COLO668 (cell line): ENCODE data around the gene UBXN11.
A peak's percentile ranks its signal among the peaks of the same experiment; 100 is the strongest.

Experiments
- DNase-seq: peaks from one replicate; lab custom pipeline; 2025; ENCODE audit not compliant: unreplicated experiment; lab: John Stamatoyannopoulos, UW

The UBXN11 gene, protein sequence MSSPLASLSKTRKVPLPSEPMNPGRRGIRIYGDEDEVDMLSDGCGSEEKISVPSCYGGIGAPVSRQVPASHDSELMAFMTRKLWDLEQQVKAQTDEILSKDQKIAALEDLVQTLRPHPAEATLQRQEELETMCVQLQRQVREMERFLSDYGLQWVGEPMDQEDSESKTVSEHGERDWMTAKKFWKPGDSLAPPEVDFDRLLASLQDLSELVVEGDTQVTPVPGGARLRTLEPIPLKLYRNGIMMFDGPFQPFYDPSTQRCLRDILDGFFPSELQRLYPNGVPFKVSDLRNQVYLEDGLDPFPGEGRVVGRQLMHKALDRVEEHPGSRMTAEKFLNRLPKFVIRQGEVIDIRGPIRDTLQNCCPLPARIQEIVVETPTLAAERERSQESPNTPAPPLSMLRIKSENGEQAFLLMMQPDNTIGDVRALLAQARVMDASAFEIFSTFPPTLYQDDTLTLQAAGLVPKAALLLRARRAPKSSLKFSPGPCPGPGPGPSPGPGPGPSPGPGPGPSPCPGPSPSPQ

DNA sequence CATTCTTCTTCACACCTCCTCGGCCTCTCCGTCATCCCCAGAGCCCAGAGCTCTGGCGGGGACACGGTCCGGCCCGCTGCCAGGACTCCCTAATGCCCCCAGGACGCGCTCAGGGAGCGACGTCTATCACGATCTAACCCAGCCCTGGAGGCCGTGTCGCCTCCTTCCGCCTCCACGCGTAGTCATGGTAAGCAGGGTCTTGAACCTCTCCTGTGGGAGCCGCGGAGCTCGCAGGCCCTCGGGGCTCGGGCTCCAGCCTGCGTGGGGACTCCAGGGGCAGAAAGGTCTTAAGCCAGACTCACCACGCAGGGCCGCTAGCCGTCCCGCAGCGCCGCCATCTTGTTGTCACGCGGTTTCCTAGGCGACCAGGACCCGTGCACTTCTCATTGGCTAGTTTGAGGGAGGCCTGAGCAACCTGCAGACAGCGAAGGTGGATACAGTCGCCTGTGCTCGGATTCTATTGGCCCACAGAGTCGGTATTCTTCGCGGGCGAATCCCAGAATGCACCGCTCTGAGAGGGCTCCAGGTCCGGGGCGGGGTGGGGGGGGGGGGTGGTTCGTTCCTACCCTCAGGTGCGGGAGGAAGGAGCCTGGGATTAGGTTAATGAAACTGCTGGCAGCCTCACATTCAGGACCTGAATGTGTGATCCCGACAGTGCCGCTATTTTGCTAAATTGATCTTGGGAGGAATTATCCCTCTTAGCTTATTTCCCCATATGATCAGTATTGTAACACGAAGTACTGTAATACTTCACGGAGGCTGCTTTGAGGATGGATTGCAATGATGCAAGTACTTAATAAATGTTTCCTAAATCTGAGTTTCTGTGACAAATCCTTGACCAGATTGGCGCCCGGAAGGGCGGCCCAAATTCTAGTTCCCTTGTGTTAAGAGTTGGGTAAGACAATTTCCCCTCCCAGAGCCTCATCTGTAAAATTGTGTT, at the start of gene UBXN11:
Gene UBXN11, minus strand, starts transcription at position 347 of the 940 bp plus-strand sequence. CDS start 3,753 bp downstream, outside the sequence.
- peak; percentile 99 for DNase-seq

DNA sequence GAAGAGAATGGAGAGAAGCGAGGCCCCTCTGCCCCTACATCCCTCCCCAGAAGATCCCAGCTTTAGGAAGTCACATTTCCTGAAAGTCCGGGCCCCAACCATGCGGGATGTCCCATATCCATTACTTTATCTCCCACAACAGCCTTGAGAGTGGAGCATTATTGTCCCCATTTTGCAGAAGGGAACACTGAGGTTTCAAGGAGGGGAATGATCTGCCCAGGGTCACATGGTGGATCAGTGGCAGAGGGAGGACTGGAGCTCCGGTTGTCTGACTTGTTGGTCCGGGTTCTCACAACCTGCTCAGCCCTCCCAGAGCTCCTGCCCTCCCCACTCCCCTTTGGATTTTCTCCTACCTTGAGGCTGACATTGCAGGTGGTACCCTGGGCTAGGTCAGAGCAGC, 49.7 kb upstream of the UBXN11 start:
- no peak for DNase-seq

DNA sequence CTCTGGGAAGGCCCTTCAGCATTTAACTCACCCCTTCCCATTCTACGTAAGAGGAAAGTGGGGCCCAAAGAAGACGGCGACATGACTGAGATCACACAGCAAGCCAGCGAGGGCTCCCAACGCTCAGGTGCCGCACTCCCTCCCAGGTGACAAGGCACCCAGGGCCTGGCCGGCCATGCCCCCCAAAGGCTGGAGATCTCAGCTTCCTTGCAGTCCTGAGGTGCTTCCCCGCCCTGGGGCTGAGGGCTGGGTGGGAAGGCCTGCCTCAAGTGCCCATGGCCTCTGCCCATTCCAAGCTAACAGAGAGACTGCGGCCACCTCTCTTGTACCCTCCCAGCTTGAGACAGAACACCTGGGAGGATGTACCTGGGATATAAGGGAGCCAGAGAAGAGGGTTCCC, 48.5 kb upstream of the UBXN11 start:
- DNase-seq, result no peak

DNA sequence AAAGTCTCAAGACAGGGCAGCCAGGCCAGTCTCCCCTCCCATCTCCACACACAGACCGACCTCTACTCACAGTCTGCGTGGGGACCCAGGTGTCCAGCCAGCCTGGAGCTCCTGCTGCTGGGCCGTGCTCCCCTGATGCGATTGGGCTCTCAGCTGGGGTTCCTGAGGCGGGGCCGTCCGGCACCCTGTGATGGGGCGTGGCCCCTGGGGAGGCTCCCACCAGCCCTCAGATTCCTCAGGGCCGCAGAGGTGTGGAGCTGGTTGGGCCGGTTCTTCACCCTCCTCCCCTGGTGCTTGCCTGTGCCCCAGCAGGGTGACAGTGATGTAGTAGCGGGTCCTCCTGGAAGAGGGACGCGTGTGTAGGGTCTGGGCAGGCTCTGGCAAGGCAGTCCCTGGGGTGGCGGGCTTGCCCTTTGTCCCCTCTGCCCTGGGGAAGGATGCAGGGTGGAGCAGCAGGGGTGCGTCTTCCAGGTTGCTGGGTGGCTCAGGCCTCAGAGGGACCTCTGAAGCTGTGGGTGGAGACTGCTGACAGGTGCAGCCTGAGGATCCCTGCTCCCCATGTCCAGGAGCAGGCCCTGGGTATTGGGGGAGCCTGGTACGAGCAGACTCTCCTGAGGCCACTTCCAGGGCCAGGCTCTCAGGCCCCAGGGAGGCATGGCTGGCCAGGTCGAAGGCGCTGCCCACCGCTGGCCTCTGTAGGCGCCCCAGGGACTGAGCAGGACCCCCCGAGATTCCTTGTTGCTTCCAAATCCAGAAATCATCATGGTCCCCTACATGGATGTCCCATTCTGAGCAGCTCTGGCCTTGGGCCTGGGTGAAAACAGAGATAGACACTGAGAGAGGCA, 47.8 kb upstream of the UBXN11 start, which contains the start of gene CRYBG2:
Gene CRYBG2, minus strand, starts transcription at position 155 of the 845 bp plus-strand sequence. CDS start 7,473 bp downstream, outside the sequence.
- peak; percentile 46 for DNase-seq

DNA sequence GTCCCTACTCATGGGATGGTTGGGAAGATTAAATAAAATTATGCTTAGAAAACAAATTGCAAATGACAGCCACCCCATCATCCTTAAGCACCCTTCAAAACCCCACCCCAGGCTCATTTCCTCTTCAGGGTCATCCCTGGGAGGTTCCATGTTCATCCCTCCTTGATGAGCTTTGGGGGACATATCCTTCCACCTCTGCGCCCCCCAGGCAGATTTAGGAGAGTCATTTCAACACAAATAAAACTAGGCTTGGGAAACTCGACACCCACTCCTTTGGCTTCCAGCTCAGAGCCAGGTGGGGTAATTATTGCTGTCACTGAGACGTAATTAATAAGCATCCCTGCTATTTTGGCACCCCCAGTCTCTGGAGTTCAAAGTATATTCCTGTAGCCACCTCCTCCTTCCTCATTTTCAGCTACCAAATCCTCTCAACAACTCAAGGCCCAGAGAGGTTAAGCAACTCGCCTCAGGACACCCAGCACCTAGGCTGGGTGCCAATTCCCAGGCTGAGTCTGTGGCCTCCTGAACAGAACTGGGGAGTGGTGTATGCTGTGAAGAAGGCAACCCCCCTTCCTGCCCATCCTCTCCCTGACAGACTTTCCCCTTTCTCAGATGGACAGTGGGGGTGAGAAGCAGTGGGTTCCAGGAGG, 46.9 kb upstream of the UBXN11 start:
- DNase-seq, result no peak

DNA sequence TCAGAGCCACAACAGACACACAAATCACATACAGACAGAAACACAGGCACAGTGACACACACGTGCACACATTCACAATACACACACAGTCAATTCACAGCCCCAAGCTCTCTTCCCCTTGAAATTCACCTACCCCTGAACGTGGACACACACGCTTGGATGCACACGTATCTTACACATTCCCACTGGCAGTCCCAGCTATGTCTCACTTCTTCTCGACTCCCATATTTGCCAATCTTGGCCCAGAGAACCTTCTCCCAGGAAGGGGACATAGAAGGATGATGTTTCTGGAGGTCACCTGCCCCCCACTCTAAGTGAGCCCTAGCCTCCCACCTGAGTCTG, 45.9 kb upstream of the UBXN11 start:
- DNase-seq, result no peak

DNA sequence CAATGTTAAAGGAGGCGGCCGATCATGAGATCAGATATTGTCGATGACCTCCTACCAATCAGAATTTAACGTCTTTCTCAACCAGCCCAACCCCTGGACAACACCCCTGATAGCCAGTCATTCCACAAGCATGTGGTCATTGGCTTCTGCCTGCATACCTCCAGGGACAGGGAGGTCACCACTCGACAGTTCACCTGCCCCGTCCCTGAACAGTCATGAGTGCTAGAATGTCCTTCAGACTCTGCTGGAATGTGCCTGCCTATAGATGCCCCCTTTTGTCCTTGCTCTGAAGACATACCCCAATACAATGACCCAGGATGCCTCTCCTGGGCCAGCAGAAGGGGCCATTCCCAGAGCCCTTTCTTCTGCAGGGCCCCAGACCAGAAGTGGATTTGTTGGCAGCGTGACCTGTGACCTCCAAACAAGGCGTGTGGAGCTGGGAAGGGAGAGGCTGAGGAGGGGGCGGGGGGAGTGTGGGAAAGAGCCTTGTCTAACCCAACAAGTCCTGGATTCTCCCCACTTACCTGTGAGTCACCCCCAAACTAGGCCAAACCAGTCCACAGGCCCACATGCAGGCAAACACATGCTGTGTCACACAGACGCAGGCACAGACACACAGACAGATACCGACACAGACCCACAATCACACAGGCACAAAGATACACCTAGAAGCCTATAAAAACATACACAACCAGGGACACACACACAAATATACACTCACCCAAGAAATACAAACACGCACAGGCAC, 45.3 kb upstream of the UBXN11 start:
- DNase-seq, result no peak

DNA sequence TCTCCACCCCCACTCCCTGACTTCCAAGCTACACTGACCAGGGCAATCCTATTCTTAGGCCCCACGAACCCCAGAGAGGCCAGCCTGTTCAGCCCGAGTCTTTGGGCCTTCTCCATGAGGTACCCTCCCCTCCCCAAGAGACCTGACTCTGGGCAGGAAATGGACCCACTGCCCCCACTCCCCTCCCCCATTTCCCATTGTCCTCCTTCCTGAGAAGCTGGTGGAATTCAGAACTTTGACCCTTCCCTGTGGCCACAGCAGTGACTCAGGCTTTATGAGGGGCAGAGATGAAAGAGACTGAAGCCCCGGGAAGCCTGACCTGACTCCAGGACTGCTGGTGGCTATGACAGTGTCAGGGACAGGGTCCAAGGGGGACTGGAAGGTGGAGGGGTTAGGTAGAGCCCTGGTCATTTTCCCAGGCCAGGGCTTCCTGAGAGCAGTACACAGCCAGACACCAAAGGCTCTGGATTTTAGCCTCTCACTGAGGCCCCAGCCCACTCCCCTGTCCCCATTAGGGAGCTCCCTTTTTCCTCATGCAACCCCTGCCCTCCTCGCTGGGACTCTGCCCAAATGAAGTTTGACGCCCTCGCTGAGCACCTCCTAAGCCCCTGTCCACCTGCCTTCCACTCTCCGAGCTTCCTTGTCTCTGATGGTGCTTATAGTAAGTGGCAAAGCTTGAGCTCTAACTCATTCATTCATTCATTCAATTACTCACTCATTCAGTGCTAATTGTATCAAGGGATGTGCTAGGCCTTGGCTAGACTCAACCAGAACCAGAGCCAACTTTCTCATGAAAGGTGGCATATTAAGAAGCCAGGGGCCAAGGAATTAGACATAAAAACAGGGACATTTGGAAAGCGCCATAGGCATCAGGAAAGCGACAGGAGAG, 44.5 kb upstream of the UBXN11 start:
- DNase-seq, result no peak

DNA sequence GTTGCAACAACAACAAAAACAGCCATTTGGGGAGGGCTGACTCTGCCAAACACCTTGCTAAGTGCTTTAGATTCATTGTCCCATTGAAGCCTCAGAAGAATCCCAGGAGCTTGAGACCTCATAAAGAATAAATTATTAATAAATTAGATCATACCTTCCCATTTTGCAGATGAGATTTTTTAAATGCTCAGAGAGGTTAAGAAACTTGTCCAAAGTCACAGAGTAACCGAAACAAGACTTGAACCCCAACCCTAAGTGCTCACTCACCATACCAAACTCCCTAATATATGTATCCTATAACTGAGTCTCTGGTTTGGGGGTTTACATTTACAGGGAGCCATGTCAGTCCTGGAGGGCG, 43.9 kb upstream of the UBXN11 start:
- DNase-seq, result no peak

DNA sequence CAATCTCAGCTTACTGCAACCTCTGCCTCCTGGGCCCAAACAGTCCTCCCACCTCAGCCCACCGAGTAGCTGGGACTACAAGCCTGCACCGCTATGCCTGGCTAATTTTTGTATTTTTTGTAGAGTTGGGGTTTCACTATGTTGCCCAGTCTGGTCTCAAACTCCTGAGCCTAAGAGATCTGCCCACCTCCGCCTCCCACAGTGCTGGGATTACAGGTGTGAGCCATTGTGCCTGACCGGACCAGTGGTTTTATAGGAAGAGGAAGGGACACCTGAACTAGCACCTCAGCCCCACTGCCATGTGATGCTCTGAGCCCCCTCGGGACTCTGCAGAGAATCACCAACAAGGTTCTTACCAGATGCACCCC, 43.4 kb upstream of the UBXN11 start:
- no peak for DNase-seq

DNA sequence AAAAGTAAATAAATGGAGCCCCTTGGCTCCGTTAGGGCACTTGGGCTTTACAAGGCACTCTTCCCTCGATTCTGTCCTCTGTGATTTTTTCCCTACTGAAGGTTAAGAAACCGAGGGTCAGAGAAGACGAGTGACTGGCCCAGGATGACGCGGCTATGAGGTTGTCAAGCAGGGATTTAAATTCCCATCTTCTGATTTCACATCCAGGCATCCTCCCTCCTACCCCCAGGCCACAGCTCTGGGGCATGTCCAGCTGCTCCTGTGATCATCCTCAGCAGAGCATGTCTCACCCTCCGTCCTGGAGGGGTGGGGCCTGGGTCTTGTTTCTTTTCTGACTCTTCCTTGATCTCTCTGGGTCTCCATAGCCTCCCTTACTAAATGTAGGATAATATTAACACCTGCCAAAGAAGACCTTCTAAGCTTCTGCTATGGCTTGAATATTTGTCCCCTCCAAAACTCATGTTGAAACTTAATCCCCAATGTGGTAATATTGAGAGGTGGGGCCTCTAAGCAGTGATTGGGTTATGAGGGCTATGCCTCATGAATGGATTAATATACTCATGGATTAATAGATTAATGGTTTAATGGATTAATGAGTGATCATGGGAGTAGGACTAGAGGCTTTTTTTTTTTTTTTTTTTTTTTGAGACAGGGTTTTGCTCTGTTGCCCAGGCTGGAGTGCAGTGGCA, 42.9 kb upstream of the UBXN11 start:
- no peak for DNase-seq

DNA sequence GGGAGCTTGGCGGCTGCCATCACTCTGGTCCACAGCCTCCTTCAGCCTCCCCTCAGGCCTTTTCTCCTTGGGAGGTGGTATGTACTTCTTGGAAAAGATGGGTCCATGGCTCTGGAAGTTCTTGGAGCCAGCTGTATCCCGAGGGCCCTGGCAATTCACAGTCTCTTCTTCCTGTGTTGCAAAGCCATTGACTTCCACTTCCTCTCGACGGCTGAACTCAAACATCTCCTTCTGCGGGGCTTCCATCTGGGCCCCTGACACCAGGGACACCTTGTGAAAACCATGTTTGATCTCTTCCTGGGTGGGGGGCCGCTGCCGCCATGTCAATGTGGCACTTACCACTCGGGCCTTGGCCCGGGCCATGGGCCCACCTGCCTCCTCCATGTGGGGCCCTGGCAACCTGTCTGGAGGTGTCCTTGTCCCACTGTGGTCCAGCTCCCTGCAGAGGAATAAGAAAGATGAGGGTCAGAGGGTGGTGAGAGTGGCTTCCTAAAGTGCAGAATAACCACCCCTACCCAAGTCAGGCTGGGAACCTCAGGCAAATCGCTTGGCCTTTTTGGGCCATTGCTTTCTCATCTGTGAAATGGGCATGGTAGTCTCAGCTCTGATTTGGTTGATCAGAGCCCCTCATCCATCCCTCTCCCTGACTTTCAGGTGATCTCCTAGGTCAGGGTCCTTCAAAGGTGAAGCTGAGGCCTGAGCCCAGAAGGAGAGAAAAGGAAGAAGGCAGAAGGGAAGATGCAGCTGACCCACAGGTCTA, 40.0 kb upstream of the UBXN11 start:
- no peak for DNase-seq

DNA sequence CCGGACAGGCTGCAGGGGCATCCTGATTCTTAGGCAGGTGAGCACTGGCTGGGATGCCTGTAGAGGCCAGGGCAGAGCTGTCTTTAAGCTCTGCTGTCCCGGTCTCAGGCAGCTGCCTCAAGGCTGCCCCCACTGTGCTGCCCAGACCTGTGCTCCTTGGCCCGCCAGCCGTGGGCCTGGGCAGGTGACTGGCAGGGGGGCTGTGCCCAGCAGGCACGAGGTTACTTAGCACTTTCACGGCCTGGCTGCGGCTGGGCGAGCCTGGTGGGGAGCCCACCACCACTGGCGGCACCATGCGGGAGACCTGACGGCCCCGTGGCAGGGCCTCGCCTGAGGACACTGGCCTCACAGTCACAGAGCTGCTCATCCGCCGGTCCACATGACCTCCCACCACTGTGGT, 39.3 kb upstream of the UBXN11 start:
- DNase-seq, result no peak

DNA sequence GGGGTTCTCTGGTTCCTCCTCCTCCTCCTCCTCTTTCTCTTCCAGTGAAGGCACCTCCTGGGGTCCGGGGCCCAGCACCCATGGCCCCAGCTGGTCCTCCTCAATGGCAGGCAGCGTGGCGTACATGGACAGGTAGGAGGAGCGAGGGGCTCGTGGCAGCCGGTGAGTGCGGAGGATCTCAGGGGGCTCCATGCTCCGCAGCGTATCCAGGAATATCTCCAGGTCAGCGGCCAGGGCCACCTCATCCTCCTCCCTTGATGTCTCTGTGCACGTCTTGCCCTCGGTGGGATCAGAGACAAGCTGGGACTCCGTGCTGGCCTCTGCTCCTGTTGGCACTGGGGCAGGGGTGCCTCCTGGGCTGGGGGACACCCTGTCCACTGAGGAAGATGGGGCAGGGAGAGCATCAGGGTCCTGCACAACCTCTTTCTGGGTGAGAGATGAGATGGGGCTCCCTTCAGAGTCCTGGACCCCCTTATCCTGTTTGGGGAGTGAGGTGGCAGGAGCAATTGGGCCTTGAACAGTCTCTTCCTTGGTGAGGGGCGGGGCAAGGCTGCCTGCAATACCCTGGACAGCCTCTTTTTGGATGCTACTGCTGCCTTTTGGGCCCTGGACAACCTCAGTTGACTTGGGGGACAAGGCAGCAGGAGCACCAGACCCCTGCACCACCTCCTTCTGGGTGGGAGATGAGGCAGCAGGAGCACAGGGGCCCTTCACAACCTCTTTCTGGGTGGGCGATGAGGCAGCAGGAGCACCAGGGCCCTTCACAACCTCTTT, 37.9 kb upstream of the UBXN11 start:
- DNase-seq, result no peak

DNA sequence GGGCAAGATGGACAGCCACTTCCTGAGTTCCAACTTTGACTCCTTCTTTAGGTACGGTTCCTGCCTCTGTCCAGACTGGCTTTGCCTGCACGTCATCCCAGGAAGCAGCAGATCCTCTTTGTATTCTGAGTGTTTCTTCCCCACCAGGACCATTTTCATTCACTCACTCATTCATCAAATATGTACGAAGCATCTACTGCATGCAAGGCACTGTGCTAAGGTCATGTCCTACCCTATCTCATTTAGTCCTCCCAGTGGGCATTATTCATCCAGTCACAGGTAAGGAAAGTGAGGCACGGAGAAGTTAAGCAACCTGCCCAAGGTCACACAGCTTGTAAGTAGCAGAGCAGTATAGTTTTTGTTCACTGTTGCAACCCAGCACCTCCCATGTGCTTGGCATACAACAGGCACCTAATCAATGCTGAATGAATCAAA, 33.6 kb upstream of the UBXN11 start:
- no peak for DNase-seq

DNA sequence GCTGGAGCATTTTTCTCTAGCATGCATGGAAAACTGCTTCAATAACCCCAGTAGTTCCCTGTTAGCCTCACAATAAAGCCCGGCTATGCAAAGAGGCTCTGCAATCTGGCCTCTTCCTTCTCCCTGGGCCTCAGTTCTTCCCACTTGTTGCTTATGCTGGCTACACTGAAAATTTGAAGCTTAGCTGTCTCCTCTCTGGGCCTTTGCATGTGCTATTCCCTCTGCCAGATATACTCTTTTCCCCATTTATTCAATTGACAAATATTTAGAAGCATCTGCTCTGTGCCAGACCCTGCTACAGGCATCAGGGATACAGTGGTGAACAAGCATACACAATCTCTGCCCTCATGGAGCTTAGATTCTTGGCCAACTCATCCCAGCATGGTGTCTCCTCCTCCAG, 32.2 kb upstream of the UBXN11 start:
- DNase-seq, result no peak

DNA sequence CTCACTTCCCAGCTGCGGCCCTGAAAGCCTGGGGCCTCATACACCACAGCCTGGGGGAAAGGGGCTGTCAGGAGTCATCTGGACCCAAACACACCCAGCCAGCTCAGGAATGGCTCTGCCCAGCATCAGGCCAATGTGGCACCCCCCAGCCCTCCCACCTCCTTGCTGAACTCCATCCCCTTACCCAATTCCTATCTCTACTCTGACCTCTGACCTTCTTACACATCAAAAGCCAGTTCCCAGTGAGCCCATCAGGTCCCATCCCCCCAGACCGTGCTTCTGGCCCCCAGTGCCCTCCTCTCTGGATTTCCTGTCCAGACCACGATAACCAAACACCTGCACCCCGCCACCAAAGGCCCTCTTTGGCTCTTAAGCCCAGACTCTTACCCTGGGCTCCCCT, 31.2 kb upstream of the UBXN11 start:
- no peak for DNase-seq
